Lower leg skin (tissue), 3 donors: ENCODE results near the gene RNF34.

Source experiments
- POLR2A ChIP-seq, 2 donors: fragments of 450-650 bp; IDR thresholded peaks; one replicate each; pipeline ENCODE4 v1.6.1; 2016 to 2017; ENCODE audit warnings: antibody characterized with exemption in 2 of 2, mild to moderate bottlenecking in 1 of 2, moderate library complexity in 1 of 2
- TF ChIP-seq, protein P1 (sequence below), 3 donors: fragments of 450-650 bp; IDR thresholded peaks; one replicate each; pipeline ENCODE4 v1.5.1; 2016; ENCODE audit warnings: antibody characterized with exemption in 3 of 3, mild to moderate bottlenecking in 3 of 3, moderate library complexity in 2 of 3

GRCh38 chr12:121366063-121366459 is 33.9 kb upstream of the RNF34 start:
- TF ChIP-seq, protein P1, sequence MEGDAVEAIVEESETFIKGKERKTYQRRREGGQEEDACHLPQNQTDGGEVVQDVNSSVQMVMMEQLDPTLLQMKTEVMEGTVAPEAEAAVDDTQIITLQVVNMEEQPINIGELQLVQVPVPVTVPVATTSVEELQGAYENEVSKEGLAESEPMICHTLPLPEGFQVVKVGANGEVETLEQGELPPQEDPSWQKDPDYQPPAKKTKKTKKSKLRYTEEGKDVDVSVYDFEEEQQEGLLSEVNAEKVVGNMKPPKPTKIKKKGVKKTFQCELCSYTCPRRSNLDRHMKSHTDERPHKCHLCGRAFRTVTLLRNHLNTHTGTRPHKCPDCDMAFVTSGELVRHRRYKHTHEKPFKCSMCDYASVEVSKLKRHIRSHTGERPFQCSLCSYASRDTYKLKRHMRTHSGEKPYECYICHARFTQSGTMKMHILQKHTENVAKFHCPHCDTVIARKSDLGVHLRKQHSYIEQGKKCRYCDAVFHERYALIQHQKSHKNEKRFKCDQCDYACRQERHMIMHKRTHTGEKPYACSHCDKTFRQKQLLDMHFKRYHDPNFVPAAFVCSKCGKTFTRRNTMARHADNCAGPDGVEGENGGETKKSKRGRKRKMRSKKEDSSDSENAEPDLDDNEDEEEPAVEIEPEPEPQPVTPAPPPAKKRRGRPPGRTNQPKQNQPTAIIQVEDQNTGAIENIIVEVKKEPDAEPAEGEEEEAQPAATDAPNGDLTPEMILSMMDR (IDR thresholded peaks at IDR 0.05) = no peak
- no peak for TF ChIP-seq POLR2A (IDR thresholded peaks at IDR 0.05)
